ENCODE data around the gene PIANP. TPM values are rescaled to one million over a fixed set of nuclear protein-coding genes. Genes with fewer than 3 reads are reported as not detected.
A peak's percentile ranks its signal among the peaks of the same experiment; 100 is the strongest.

Gene PIANP
- total RNA-seq, 1 donor from 2014 or later, result 0.40 TPM

DNA sequence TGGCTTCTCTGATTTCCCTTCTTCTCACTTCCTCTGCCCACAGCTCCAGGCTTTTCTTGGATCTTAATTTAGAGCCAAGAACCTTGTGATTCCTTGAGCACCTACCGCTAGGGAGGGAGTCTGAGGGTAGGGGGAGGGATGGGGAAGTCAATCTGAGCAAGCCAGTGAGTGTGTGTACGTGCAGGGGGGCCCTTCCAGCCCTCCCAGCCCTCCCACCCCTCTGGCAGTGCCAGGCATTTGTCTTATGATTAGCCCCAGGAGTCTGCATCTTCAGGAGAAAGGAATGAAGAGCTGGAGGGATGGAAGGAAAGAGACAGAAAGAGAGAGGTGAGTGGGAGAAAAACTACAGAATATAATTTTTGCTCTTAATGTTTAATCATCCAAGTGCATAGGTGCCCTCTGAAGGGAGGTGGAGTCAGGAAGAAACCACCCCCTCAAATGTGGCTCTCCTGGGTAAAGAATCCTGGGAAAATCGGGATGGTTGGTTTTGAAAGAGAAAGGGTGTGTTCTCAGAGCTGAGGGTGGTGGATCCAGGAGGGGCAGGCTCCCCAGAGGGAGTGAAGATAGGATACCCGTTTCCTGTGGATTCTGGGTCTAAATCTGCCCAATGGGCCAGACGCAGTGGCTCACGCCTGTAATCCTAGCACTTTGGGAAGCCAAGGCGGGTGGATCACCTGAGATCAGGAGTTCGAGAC, 2.1 kb downstream of the PIANP start:
- H3K4me3 Mint-ChIP-seq, result no peak overlapping the region

DNA sequence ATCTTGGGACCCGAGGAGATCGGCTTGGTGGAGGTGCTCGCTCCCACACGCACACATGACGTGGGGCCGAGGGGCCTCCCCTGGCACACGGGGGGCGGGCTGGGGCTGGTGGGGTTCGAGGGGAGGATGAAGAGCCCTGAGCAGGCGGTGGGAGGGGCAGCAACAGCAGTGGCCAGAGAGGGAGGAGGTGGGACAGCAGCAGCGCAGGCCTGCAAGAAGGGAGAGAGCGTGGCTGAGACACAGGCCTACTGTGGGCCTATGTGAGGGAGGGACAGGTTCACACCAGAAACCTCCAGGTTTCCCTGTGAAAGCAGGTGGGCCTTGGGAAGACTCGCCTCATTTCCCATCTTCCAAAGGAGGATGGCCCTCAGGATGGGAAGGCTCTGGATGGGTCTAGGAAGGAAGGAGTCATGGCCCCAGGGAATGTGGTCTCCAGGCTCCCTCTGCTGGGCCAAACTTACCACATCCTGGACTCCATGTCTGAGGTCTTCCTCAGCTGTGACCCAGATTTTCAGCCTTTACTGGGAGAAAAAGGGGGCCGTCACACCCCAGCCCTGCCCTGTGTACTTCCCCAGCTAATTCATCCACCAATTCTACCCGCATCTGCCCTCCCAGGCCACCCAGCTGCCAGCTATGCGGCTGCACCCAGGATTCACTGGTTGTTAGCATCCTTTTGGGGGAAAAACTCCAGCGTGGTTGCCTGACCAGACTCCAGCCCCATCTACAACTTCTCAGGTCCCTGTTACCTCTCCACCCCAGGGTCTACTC, 2.8 kb downstream of the PIANP start:
- H3K27me3 Mint-ChIP-seq, result peaks cover 18% of the 10 kb centered on the region
- H3K9me3 Mint-ChIP-seq, result no peaks in the 10 kb centered on the region
- CTCF ChIA-PET, result interaction anchor here (0.9 to 1.2 kb wide), 6 partner anchors 13 to 144 kb away, joined by 3 to 5 read pairs (median 4); partner anchors contain the start of gene COPS7A
- DNase-seq (no peak), ATAC-seq (ENCODE audit: low read depth) (no peak)
- POLR2A ChIA-PET, result interaction anchor here (0.5 to 4.1 kb wide), 18 partner anchors 9 to 236 kb away, joined by 3 to 76 read pairs (median 4); partner anchors contain the start of genes COPS7A, GAPDH, LPAR5 and MLF2
- peak overlapping the region; percentile 42 for H3K4me3 Mint-ChIP-seq
- no peak for TF ChIP-seq CTCF (IDR thresholded peaks at IDR 0.05)
- H3K27ac Mint-ChIP-seq, result peak overlapping the region; percentile 74
- intact Hi-C loops (cut with micrococcal nuclease), result loop anchor here (1.0 to 2.0 kb wide), 5 partner anchors 8 to 143 kb away; partner anchors contain the start of genes COPS7A, MLF2 and ZNF384
- no peaks in the 10 kb centered on the region for H3K36me3 Mint-ChIP-seq (ENCODE audit: low read depth)
- H3K4me1 Mint-ChIP-seq, result peaks cover 60% of the 10 kb centered on the region

More for the DNA sequence above, 2.1 kb downstream of the PIANP start:
- TF ChIP-seq CTCF (IDR thresholded peaks at IDR 0.05), result no peak
- DNase-seq, result no peak
- intact Hi-C loops (cut with micrococcal nuclease), result loop anchor here (1.0 kb wide), 1 partner anchor 144 kb away; no protein-coding TSS in a partner anchor
- peak overlapping the region; percentile 31 for H3K27ac Mint-ChIP-seq
- H3K27me3 Mint-ChIP-seq, result peaks cover 25% of the 10 kb centered on the region
- H3K36me3 Mint-ChIP-seq (ENCODE audit: low read depth), result no peaks in the 10 kb centered on the region
- POLR2A ChIA-PET, result interaction anchor here (0.6 to 2.7 kb wide), 4 partner anchors 9 to 54 kb away, joined by 3 to 23 read pairs (median 10); partner anchors contain the start of genes COPS7A, MLF2 and ZNF384
- CTCF ChIA-PET, result interaction anchor here (0.9 to 1.2 kb wide), 8 partner anchors 14 to 145 kb away, joined by 3 to 5 read pairs (median 3); partner anchors contain the start of gene COPS7A
- H3K9me3 Mint-ChIP-seq, result no peaks in the 10 kb centered on the region
- no peak for ATAC-seq (ENCODE audit: low read depth)
- H3K4me1 Mint-ChIP-seq, result peaks cover 60% of the 10 kb centered on the region

DNA sequence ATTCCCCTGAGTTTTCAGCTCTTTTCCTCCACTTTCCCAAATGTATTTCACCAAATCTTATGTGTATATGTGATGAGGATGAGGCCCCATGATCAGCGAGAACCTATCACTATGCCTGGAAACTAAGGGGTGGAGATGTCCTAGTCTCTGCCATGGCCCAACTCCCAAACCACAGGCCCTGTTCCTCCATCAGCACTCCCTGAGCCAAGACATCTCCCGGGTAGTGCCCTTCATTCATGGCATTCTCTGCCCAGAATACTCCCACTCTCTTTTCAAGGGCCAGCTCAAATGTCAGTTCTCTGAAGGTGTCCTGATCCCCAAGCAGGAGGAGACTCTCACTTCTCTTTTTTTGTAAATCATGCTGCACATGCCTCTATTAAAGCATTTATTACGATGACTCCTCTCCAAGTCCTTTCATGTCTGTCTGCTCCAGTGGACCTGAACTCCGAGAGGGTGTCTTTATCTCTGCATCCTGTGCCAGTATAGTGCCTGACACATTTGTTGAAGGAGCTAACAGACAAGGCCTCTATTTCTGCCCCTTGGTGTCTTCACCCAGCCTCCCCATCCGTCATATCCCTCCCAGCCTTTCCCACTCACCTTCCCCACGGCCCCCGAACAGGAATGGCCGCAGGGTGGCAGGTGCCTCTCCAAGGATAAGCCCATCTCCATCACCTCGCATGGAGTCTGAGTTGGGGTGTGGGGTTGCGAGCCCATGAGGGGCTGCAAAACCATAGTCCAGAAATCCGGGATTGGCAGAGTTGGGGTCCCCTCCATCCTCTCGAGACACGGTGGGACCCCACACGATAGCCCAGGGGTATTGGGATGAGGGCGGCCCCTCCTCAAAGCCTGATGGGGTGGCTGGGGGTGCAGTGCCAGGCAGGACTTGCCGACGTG, 3.7 kb downstream of the PIANP start:
- Mint-ChIP-seq H3K27me3 (peaks cover 11% of the 10 kb centered on the region), H3K27ac (peak overlapping the region; percentile 74), H3K4me3 (peak overlapping the region; percentile 42), H3K36me3 (ENCODE audit: low read depth) (no peaks in the 10 kb centered on the region), H3K4me1 (peaks cover 58% of the 10 kb centered on the region), H3K9me3 (no peaks in the 10 kb centered on the region)
- no peak for TF ChIP-seq CTCF (IDR thresholded peaks at IDR 0.05)
- ChIA-PET POLR2A (interaction anchor here (0.5 to 4.1 kb wide), 21 partner anchors 8 to 245 kb away, joined by 3 to 76 read pairs (median 4); partner anchors contain the start of genes ACRBP, CDCA3, COPS7A and GAPDH), CTCF (interaction anchor here (0.8 to 1.0 kb wide), 4 partner anchors 87 to 144 kb away, joined by 3 to 4 read pairs (median 4); no protein-coding TSS in a partner anchor)
- peak; percentile 25 for DNase-seq
- peak; percentile 88 for ATAC-seq (ENCODE audit: low read depth)
- intact Hi-C loops (cut with micrococcal nuclease), result loop anchor here (1.0 to 2.0 kb wide), 4 partner anchors 8 to 80 kb away; partner anchors contain the start of genes COPS7A, MLF2 and ZNF384

GRCh38 chr12:6695313-6696045, 5.1 kb downstream of the PIANP start:
- POLR2A ChIA-PET, result interaction anchor here (0.7 to 4.1 kb wide), 11 partner anchors 13 to 156 kb away, joined by 3 to 76 read pairs (median 5); partner anchors contain the start of genes ACRBP, CDCA3, COPS7A and LPAR5
- peaks cover 48% of the 10 kb centered on the region for H3K4me1 Mint-ChIP-seq
- intact Hi-C loops (cut with micrococcal nuclease), result loop anchor here (2.0 kb wide), 2 partner anchors 29 to 57 kb away; partner anchors contain the start of genes COPS7A and MLF2
- CTCF ChIA-PET, result interaction anchor here (1.0 kb wide), 1 partner anchor 29 kb away, joined by 4 read pairs; the partner anchor contains the start of gene COPS7A
- H3K4me3 Mint-ChIP-seq, result no peak overlapping the region
- H3K36me3 Mint-ChIP-seq (ENCODE audit: low read depth), result no peaks in the 10 kb centered on the region
- ATAC-seq (ENCODE audit: low read depth), result no peak
- no peak for DNase-seq
- no peak for TF ChIP-seq CTCF (IDR thresholded peaks at IDR 0.05)
- peak overlapping the region; percentile 65 for H3K27ac Mint-ChIP-seq
- no peaks in the 10 kb centered on the region for H3K9me3 Mint-ChIP-seq
- no peaks in the 10 kb centered on the region for H3K27me3 Mint-ChIP-seq
